ENCODE measurements around the gene FZR1.

Gene FZR1

DNA sequence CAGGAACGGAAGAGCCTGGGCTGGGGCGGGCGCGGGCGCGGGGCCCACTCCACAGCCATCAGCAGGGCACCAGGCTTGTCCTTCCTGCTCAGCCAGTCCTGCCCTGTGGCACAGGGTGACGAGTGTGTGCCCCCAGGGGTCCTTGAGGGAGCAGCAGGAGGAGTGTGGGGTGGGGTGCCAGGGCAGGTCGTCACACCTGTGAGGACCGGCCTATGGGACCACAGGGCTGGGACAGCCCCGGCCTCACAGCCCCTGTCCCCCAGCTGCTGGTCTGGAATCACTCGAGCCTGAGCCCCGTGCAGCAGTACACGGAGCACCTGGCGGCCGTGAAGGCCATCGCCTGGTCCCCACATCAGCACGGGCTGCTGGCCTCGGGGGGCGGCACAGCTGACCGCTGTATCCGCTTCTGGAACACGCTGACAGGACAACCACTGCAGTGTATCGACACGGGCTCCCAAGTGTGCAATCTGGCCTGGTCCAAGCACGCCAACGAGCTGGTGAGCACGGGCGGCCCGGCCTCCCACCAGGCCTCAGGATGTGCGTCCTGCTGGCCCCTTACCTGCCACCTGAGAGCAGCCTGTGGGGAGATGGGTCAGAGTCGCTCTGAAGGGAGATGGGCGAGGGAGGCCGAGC is 26.2 kb downstream of the FZR1 start:
- no peak for DNase-seq (ENCODE audit: insufficient read length, low spot score)
- TF ChIP-seq POLR2A (IDR thresholded peaks at IDR 0.05; ENCODE audit: low read depth, low read length) = no peak
- no peak for FAIRE-seq

DNA sequence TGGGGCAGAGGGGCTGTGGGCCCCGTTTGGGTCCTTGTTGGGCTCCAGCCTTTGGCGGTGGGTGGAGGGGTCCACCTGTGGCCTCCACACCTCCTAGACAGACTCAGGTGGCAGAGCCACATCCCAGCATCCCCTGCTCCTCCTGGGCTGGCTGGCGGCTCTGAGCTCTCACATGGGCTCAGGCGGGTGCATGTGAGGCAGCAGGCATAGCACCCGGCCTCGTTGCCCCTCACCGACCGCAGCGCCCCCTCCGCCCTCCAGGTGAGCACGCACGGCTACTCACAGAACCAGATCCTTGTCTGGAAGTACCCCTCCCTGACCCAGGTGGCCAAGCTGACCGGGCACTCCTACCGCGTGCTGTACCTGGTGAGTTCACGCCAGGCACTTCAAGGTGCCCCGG is 26.9 kb downstream of the FZR1 start:
- TF ChIP-seq POLR2A (IDR thresholded peaks at IDR 0.05; ENCODE audit: low read depth, low read length) = no peak
- DNase-seq (ENCODE audit: insufficient read length, low spot score) (no peak), FAIRE-seq (no peak)

DNA sequence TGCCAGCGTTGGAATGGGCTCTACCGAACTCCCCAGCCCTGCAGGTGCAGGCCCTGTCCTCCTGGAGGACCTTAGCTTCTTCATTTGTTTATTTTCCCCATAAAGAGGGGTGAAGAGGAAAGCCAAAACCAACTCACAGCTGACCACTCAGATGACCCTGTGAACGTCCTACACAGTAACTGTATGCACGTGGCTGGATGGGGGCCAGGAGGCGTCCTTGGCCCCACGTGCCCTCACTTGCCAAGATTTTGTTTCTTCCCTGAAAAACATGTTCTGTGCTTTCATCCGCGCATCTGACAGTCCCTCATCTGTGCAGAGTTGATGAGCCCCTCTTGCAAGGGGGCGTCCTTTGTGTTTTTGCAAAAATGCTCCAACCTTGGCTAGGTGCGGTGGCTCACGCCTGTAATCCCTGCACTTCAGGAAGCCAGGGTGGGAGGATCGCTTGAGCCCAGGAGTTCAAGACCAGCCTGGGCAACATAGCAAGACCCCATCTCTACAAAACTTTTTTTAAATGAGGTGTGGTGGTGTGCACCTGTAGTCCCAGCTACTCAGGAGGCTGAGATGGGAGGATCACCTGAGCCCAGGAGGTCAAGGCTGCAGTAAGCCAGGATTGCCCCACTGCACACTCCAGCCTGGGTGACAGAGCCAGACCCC is 27.6 kb downstream of the FZR1 start:
- no peak for TF ChIP-seq POLR2A (IDR thresholded peaks at IDR 0.05; ENCODE audit: low read depth, low read length)
- DNase-seq (ENCODE audit: insufficient read length, low spot score) = no peak
- no peak for FAIRE-seq

DNA sequence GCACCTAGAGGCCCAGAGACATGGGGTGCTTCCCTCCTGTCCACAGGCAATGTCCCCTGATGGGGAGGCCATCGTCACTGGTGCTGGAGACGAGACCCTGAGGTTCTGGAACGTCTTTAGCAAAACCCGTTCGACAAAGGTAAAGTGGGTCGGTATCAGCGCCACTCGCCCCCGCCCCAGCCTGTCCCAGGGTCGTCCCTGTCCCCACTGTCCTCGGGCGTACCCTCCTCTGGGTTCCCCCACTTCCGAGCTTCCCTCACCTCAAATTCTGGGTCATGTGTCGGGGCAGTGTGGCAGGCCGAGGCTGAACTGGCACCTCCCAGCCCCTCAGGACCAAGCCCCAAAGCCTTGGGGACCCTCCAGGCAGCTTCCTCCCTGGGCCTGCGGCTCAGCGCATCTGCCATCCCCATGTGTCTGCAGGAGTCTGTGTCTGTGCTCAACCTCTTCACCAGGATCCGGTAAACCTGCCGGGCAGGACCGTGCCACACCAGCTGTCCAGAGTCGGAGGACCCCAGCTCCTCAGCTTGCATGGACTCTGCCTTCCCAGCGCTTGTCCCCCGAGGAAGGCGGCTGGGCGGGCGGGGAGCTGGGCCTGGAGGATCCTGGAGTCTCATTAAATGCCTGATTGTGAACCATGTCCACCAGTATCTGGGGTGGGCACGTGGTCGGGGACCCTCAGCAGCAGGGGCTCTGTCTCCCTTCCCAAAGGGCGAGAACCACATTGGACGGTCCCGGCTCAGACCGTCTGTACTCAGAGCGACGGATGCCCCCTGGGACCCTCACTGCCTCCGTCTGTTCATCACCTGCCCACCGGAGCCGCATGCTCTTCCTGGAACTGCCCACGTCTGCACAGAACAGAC is 28.5 kb downstream of the FZR1 start:
- TF ChIP-seq POLR2A (IDR thresholded peaks at IDR 0.05; ENCODE audit: low read depth, low read length) = no peak
- no peak for FAIRE-seq
- no peak for DNase-seq (ENCODE audit: insufficient read length, low spot score)

DNA sequence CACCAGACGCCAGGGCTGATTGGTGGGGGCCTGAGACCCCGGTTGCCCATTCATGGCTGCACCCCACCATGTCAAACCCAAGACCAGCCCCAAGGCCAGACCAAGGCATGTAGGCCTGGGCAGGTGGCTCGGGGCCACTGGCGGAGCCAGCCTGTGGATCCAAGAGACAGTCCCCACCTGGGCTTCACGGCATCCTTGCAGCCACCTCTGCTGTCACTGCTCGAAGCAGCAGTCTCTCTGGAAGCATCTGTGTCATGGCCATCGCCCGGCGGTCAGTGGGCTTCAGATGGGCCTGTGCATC is 29.1 kb downstream of the FZR1 start:
- no peak for FAIRE-seq
- no peak for TF ChIP-seq POLR2A (IDR thresholded peaks at IDR 0.05; ENCODE audit: low read depth, low read length)
- no peak for DNase-seq (ENCODE audit: insufficient read length, low spot score)

DNA sequence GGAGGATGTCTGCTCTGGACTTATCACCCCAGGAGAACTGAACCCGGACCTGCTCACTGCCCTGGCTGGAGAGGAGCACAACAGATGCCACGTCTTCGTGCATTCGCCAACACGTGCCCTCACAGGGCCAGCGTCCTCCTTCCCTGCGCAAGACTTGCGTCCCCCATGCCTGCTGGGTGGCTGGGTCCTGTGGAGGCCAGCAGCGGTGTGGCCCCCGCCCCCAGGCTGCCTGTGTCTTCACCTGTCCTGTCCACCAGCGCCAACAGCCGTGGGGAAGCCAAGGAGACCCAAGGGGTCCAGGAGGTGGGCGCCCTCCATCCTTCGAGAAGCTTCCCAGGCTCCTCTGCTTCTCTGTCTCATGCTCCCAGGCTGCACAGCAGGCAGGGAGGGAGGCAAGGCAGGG is 29.5 kb downstream of the FZR1 start:
- no peak for FAIRE-seq

DNA sequence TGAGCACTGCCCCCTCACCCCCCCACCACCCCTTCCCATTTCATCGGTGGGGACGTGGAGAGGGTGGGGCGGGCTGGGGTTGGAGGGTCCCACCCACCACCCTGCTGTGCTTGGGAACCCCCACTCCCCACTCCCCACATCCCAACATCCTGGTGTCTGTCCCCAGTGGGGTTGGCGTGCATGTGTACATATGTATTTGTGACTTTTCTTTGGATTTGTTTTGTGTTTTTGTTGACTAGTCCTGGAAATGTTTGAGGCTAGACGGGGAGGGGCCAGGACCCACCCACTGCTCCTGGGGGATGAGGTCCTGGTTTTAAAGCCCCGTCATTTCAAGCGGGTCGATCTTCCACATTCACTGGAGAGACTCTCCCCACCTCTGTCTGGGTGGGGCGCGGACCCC is 29.9 kb downstream of the FZR1 start:
- FAIRE-seq (no peak), DNase-seq (ENCODE audit: insufficient read length, low spot score) (no peak)
- TF ChIP-seq POLR2A (IDR thresholded peaks at IDR 0.05; ENCODE audit: low read depth, low read length) = no peak

More for the DNA sequence above, 29.5 kb downstream of the FZR1 start:
- DNase-seq (ENCODE audit: insufficient read length, low spot score) = no peak
- TF ChIP-seq POLR2A (IDR thresholded peaks at IDR 0.05; ENCODE audit: low read depth, low read length) = no peak

DNA sequence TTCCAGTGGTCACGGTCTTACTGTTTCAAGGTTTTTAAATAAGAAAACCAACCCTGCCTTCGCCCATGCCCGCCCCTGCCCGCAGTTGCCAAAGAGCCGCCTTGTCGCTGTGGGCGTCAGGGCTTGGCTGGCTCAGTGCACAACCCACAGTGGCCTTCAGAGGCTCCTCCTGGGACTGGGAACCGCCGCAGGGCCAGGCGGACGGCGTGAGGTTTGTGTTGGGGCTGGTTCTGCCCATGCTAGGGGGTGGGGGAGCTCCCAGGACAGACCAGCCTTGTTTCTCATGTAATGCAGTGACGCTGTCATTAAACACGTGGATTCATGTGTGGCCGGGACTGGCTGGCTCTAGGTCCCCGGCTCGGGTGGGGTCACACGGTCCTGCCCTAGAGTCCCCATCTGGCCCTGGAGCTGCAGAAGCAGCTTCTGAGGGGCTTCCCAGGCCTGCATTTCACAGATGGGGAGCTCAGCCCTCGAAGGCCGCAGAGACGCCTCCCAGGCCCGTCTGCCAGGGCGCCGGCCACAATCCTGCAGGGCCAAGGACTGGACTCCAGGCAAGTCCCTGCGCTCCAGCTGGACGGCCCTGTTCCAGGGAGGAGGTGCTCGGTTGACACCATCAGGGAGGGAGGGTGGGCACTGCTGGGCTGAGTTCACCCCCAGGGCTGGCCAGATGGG is 30.5 kb downstream of the FZR1 start:
- TF ChIP-seq POLR2A (IDR thresholded peaks at IDR 0.05; ENCODE audit: low read depth, low read length) = no peak
- DNase-seq (ENCODE audit: insufficient read length, low spot score) (no peak), FAIRE-seq (no peak)

DNA sequence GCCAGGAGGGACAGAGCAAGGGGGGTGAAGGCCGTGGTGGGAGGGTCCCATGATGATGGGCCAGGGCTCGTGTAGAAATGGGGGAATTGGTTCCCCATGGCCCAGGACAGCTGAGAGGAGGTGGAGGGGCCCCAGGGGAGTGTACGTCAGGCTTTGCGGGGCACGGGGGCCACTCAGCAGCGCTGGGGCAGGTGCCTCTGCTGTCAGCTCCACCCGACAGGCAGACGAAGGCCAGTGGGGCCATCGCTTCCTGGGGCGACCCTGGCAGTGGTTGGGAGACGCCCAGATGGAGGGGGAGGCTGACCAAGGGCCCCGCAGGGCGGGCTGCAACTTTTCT is 31.0 kb downstream of the FZR1 start:
- no peak for FAIRE-seq
- DNase-seq (ENCODE audit: insufficient read length, low spot score) = no peak
- no peak for TF ChIP-seq POLR2A (IDR thresholded peaks at IDR 0.05; ENCODE audit: low read depth, low read length)

DNA sequence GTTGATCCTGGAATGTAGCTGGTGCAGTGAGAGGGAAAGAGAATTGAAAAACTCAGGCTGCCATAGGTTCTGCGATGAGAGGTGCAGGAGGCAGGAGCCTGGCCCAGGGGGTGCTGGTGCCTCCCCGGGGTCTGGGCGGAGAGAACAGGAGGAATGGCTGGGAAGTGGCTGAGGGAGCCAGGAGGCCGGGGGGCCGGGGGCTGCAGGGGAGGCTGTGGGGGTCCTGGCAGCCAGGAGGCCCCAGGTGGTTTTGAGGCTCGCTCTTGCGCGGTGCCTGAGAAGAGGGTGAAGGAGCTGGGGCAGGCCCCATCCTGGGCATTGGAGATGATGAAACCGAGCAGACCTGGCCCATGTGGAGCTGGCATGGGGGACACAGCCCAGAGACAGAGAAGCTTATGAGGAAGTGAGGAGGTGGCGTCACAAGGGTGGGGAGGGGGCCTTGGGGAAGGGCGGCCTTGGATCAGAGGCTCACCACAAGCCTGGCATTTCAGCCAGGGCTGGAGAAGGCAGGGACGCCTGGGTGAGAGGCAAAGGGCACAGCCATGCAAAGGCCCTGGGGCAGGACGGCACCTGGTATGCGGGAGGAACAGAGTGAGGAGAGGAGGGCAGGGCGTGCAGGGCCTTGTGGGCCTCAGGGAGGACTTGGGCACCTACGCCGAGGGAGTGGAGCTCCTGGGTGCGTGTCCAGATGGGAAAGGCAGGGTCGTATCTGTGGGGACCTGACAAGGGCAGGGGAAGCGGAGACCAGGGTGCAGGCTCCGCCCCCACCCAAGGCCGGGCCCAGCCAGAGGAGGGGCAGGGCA is 31.5 kb downstream of the FZR1 start:
- no peak for TF ChIP-seq POLR2A (IDR thresholded peaks at IDR 0.05; ENCODE audit: low read depth, low read length)
- no peak for FAIRE-seq
- DNase-seq (ENCODE audit: insufficient read length, low spot score) = no peak

DNA sequence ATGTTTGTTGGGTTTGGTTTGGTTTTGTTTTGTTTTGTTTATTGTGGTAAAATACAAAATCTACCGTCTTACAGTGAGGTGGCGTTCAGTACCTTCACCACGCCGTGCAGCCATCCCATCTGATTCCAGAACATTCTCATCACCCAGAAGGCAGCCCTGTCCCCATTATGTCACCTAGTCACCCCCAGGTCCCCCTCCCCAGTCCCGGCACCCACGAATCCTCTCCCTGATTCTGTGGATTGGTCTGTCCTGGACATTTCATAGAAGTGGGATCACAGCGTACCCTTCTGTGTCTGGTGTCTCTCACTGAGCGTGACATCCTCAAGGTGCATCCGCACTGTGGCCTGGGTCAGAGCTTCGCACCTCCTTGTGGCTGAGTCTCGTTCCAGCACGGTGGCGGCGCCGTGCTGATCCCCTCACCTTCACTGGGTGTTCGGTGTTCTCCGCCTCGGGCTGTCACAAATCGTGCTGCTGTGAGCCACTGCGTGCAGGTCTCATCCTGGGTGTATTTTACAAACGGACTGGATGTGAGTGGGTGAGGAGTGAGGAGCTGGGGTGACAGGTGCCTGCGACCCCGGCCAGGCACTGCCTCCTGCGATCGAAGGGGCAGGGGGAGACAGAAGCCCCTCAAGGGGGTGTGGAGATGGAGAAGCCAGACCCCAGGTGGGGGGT is 32.3 kb downstream of the FZR1 start:
- no peak for TF ChIP-seq POLR2A (IDR thresholded peaks at IDR 0.05; ENCODE audit: low read depth, low read length)
- no peak for FAIRE-seq
- DNase-seq (ENCODE audit: insufficient read length, low spot score) = no peak

DNA sequence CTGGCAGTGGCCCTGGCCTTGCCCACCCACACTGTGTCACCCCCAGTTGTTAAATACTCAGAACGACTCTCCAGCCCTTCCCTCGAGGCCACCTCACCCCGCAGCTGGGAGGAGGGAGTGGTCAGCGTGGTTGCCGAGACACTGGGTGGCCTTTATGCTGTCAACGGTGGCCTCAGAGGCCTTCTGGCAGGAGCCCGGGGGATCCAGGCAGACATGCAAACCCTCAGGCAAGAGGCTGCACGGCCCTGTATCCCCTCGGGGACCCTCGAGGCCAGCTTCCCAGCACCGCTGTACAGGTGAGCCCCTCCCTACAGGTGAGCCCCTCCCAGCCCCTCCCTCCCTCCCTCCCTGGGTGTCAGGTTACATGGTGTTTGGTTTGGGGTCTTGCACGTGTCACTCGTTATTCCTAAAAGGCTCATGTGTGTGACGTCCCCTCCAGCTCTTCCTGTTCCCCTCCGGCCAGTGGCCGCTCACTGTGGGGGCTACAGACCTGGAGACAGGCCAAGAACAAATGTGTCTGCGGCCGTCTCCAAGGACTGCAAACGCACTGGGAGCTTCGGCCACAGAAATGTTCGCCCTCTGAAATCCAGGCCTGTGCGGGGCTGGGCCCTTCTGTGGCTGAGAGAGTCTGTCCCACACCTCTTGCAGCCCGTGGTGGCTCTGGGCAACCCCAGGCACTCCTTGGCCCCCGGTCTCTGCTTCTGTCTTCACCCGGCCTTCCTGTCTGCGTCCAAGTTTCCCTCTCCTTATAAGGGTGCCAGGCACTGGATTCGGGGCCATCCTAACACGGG is 33.0 kb downstream of the FZR1 start, which contains the start of gene TEKTIP1:
TEKTIP1 (plus strand) TSS at position 210 of the 791 bp plus-strand sequence; CDS start at position 214, 4 bp downstream.
- no peak for FAIRE-seq

More for the DNA sequence above, 33.0 kb downstream of the FZR1 start, which contains the start of gene TEKTIP1:
- peak; percentile 65 for DNase-seq (ENCODE audit: insufficient read length, low spot score)
- TF ChIP-seq POLR2A (IDR thresholded peaks at IDR 0.05; ENCODE audit: low read depth, low read length) = no peak

Measured in H54 (cell line).